NK-92 treated with Interleukin-12 subunit alpha and Interleukin-12 subunit beta, amount 100 ng/mL, for 24 hours (cell line): ENCODE results near the gene GMDS.

Experiments
- DNase-seq: peaks from one replicate; lab custom pipeline; 2025; lab: John Stamatoyannopoulos, UW

The GMDS gene

DNA sequence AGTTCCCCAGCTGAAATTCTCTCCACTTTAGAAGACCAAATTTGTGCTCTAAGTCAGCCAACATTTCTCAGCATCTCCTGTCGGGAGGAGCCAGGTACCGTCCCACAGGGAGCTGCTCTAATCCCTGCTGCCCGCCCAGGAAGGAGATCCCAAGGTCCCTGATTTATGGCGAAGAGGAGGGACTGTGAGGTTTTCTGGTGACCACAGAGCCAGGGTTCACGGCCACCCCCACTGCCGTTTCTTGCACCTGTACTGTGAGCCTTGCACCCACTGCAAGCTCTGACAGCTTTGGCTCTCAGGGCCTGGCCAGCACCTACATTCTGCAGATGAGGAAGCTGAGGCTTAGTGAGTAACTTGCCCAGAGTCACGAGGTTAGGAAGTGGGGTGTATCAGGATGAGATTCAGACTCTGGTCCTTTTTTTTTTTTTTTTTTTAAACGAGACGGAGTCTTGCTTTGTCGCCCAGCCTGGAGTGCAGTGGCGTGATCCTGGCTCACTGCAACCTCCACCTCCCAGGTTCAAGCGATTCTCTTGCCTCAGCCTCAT lies 600.8 kb downstream of the GMDS start:
- no peak for DNase-seq

DNA sequence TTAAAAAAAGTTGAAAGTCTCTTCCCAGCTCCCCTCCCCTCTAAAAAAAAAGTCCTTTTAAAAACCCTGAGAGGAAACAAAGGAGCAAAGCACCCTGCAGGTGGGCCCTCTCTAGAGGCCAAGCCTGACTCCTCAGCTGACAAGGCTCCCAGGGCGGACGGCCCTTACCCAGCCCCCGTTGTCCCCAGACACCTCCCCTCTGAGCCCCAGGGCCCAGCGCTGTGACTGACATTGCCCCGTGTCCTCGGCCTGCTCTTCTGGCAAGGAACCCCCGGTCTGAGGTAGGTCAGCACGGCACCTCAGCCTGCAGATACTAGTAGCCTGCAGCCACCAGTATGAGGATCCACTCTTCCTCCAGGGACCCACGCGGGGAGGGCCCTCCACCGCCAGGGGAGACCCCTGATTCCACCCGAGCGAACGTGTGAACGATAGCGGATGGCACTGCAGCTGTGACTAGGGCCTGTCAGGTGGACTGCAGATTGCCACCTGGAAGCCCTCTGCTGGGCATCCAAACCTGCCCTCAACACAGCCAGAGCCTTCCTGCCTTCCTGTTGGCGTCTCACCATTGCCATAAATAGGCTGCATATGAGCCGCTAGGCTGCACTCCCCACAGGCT lies 601.5 kb downstream of the GMDS start:
- DNase-seq, result no peak

DNA sequence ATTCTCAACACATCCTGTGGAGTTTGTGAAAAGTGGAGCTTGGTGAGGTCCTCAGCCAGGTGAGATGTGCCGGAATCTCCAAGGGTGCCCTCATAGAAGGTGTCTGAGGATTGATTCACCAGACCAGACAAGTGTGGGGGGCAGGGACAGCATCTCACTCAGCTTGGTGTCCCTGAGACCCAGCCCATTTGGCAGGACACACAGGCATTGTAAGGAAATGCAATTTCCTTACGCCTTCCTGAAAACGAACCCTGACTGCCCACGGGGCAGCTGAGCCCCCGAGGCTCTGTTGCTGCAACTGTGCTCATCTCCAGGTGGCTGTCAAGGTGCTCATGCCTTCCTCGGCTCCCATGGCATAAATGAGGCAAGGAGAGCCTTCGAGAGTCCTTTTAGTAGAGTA lies 602.3 kb downstream of the GMDS start:
- DNase-seq, result no peak

DNA sequence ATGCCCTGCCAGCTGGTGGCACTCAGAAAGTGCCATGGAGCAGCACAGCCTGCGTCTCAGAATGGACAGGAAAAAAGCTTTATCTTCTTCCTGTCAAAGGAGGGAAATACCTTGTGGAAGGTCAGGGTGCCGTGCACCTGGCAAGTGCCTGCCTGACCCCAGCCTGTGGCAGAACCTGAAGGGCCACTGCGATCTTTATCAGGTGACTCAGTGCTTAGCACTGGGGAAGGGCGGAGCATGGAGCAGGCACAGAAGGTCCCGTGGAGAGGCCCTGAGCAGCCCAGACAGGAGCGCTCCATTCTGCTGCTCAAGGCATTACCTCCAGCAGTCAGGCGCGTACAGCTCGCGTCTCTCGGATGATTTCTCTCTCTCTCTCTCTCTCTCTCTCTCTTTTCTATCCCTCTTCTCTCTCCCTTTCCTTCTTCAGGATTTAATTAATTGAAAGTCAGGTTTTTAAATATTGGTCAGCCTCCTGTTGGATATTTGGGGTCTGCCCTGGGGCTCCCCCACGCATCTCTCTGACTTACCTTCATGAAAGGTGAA lies 604.0 kb downstream of the GMDS start:
- DNase-seq, result no peak

DNA sequence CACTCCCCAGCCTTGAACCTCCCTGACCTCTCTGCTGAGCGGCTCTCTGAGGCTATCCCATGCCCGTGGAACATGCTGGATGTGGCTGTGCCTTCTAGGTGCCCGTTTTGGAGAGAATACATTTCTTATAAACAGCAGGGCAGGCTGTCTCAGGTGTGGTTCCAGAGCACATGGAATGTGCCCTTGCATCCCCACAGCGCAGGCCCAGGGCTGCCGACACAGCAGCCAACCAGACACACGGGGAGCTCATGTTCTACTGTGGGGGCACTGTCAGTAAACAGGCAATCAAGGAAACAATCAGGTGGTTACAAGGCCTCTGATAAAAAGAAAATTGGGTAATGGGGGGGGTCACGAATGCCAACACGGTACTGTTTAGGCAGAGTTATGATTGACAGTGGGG lies 604.9 kb downstream of the GMDS start:
- no peak for DNase-seq

DNA sequence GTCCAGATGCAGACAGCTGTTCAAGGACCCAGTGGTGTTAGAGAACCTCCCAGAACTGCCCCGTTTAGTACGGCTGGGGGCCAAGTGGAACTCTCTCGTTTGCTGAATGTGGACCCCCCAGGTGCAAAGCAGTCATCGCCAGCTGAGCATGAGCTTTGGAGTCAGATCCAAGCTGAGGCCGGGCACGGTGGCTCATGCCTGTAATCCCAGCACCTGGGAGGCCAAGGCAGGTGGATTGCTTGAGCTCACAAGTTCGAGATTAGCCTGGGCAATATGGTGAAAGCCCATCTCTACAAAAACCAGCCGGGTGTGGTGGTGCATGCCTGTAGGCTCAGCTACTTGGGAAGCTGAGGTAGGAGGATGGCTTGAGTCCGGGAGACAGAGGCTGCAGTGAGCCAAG lies 606.0 kb downstream of the GMDS start:
- DNase-seq, result no peak

DNA sequence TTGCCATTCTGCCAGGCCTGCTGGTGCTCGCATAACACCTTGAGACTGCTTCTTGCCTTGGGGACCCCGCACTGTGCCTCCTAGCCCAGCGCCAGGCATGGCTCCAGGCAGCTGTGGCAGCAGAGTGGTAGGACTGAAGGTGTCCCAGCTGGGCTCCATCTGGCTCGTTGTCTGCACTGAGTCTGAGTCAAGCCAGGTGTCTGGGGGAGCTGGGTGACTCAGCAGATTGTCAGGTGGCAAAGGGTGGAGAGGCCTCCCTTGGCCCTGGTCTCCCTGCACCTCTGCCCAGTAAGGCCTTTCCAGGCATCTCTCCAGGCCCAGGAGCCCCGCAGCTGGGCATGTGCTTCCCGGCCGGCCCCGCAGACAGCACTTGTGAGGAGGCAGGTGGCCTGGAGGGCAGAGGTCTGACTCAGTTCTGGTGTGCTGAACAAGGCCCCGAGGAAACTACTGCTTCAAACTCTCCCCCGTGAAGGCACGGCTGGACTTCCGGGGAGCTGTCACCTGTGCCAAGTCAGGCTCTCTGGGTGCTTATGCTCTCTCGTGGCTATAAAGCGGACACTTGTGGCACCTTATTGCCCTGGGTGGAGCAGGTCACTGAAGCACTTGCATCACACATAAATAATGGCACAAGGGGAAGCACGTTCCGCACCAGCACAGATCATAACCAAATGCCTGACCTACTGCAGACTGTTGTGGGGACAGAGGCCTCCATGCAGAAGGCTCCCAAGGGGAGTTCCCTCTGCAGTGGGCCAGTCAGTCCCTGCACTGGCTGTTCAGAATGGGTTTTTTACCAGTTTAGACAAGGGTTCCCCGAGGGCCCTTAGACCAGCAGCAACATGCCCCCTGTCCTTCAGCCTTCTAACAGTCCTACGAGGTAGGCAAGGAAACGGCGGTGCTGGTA lies 608.2 kb downstream of the GMDS start:
- no peak for DNase-seq

DNA sequence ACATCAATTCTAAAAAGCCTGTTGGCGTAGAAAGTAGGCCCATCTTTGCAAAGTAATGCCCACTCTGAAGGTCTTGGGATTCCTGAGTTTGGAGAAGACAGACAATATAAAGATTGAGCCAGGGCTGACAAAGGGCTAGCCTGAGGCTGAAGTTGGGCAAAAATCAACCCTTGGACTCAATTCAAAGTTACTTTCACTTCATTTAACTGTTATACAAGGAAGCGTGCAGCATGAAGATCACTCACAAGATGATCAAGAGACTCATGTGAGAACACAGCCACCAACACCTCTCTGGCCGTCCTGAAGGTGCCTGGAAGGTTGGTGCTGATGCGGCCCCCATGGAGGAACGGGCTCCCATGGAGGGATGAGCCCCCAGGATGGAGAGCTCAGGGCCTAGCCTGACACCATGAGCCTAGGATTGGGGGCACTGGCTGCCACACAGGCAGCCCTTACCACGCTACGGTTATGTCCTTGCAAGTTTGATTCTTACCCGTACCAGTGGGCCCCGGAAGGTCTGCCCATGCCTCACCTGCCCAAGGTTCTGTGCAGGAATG lies 609.1 kb downstream of the GMDS start:
- DNase-seq, result no peak

DNA sequence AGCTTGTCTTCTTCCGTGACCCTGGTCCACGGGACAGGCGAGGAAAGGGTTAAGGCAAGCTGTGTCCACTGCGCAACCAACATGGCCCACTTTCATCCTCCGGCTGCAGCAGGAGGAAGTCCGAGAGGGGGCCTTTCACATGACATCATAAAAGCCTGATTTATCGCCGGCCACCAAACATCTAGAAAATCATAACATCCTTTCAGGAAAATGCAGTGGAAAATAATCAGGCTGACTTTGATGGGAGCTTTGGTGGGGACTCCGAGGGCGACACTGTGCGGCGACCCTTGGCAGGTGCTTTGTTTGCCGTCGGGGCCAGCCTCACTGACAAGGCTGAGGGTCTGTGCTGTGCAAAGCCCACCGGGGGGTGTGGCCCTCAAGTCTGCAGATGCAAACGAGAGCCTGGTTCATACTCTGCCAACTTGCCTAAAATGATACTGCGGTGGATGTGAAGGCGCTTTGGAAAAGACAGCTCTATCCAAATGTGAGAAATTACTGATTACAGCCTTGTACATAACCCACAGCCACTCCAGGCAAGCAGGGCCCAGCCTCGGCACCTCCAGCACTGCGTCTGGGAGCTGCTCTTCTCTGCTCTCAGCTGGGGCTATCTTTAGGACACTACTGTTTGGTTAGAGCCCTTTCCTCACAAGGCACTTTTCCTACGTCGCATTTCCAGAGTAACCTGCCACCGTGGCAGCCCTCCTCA lies 609.9 kb downstream of the GMDS start:
- DNase-seq, result no peak

DNA sequence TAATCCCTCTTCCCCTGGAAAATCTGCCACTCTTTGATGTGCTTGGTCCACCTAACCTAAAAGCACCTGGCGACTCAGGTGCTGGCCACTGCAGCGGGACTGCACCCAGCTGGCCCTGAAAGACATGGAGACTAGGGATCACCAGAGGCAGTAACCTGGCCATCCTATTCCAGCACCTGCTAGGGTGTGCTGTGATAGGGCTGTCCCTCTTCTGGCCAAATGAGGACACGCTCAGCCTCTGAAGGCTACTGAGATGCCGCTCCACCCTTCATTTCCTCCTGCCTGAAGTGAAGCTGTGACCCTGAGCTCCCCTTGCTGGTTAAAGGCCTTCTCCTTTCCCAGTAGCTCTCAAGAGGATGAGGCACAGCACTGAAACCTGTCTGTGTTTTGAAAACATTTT lies 611.3 kb downstream of the GMDS start:
- no peak for DNase-seq

DNA sequence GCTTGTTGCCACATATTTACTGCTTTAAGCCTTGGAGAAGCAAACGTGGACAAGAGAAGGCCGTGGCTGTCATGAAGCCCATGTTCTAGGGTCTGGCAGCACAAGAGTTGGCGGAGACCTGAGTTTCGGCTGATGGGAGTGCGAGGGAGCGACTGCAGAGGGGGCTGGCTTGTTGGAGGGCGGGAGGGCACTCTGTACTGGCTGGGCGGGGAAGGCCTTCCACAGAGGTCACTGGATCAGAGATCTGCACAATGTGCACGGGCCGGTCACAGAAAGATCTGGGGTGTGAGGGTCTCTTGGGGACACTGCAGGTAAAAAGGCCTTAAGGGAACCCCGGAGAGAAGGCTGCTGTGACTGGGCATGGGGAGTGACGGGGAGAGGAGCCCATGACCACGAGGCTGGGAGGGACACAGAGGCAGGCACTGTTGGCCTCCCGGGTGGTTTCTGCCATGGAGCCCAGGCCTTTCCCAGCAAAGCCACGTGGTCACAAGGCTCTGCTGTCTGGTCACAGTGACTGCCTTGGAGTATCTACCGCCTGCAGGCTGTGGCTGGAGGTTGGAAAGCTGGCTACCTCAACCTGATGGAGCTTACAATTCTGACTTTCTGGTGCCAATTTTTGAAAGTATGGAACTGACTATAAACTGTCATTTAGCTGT lies 611.9 kb downstream of the GMDS start:
- DNase-seq, result no peak

DNA sequence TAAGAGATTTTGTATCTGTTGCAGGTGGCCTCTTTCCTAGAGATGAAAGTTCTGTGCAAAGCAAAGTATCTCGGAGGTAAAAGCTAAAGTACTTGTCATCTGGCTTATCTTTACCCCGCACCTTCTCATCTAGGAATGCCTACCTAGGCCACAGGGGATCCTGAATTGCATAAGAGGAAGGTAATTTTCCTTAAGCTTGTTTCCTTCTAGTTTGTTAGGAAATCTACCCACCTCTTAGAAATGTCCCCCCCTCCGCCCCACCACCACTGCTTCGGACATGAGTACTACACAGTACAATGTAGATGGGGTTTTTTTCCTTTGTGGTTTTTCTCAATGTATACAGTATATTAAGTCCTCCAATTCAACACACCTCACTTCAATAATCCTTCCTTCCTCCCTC lies 614.2 kb downstream of the GMDS start:
- DNase-seq, result no peak

DNA sequence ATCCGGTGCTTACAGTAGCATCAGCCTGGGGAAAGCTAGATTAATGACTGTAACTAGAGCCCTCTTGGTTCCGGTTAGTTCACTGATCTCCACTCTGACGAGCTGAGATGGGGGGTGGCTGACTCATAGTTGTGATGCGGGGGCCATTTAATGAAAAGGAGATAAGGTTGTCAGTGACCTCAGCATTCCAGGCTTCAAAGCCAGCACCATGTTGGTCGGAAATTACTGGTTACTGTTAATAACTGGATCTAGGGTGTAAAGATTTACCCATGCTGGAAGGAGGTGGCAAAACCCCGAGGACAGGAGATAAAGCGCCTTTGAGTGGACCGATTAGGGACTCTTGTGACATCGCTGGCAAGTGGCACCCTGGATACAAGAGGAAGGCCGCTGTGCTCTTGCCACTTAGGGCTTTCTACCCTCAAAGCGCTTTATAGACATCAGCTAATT lies 614.6 kb downstream of the GMDS start:
- DNase-seq, result no peak

DNA sequence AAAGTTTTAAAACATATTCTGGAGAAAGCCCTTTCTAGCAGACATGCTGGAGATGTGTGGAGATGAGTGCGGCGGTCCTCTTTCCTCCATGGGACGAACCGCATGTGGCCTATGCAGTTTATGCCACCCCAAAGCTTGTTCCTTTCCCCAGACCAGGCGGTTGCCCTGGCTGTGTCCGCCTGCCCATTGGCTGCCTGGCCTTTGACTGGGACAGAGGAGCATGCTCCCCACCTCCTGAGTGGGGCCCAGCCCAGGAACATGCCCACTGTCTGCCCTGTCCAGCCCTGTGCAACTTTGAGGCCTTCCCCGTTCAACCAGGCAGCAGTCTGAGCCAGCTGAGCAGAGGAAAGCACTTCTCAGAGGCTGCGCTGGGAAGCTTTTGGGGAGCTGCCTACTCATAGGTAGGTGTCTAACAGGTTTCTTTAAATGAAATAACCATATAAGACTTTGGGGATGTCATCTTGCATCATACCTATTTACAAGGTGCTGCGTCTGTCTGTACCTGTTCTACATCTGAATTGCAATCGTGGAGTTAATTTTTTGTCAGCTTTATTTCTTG lies 615.1 kb downstream of the GMDS start:
- no peak for DNase-seq

DNA sequence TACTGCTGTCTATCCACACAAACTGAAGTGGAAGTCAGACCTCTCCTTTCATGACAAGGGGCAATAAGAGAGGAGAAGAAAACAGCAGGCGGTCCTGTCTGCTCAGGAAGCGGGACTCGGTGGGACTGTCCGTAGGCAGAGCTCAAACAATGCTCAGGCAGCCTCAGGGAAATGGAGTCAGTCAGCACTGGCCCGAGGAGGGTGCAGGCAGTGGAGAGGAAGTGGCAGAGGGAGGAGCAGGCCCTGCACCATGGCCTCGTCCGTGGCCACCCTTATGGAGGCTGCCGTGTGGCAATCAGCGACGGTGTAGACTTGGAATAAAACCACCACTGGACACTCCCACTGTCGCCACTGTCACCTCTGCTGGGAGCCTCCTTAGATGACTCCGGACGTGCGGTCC lies 616.1 kb downstream of the GMDS start:
- no peak for DNase-seq

DNA sequence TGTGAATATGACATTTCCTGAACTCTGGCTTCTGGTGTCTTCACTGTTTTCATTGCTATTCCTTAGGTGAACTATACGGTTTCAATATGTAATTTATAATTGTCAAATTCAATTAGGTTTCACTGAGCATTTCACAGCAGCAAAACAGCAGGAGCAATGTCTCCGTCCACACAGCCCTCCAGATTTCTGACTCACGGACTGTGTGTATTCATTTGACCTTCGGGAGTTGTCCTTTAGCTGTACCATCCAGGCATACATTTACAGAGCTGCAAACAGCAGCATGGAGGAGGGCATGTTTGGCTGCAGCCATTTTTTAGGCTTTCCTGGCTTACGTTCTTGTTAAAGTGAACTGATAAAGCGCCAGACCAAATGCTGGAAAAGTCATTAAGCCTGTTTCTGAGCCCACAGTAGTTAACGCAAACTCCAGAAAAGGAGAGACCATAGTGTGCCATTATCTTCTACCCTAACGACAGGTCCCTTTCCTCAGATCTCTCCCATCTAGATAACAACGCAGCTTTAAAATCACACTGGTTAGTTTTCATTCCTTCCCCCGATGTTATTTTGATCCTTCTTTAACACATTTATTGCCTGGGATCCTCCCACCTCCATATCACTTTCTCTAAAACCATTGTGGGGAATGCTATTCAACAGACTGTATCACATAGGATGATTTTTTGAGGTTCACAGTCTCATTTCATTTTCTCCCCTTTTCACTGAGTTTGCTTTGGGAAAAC lies 617.4 kb downstream of the GMDS start:
- DNase-seq, result no peak

DNA sequence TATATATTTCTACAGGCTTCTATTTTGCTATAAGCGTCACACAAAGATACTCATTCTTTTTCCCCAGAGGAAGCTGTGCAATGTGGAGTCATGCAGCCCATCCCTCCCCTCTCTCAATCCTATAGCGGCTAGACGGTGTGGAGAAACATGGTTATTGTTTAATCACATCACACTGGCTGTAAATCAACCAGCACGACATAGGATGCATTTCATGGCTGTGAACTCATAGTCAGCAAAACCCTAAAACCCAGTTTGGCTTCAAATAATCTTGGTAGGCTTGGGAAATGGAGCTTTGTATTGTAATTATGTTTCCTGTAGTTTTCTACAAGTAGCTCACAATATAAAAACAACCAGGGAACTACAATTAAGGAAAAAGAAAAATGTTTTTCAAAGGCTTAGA lies 618.9 kb downstream of the GMDS start:
- DNase-seq, result no peak

DNA sequence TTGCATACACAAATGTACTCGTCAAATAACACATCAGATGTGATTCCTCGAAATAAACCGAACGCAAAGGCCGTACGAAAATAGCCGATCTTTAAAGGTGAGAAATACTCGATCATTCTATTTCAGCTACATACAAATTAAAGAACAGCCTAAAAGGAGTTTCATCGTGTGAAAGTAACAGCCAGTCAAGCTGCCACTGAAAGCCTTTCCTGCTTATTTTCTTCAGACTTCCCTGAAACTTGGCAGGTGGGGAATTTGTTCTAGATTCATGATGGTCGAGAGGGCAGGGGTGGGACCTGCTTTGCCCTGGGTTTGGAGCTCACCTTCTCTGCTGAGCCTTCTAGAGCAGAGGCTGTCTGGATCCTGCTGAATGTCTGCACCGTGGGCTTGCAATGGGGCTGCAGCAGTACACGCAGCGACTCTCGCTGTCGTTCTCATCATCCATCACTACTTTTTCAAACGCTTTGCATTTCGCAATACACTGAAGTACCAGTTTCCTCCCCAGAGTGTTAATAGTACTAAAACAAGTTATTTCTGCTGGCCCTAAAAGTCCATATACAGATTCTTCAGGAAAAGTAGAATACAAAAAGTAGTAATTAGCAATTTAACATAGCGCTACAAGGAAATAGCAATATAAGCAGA lies 619.5 kb downstream of the GMDS start:
- DNase-seq, result no peak

DNA sequence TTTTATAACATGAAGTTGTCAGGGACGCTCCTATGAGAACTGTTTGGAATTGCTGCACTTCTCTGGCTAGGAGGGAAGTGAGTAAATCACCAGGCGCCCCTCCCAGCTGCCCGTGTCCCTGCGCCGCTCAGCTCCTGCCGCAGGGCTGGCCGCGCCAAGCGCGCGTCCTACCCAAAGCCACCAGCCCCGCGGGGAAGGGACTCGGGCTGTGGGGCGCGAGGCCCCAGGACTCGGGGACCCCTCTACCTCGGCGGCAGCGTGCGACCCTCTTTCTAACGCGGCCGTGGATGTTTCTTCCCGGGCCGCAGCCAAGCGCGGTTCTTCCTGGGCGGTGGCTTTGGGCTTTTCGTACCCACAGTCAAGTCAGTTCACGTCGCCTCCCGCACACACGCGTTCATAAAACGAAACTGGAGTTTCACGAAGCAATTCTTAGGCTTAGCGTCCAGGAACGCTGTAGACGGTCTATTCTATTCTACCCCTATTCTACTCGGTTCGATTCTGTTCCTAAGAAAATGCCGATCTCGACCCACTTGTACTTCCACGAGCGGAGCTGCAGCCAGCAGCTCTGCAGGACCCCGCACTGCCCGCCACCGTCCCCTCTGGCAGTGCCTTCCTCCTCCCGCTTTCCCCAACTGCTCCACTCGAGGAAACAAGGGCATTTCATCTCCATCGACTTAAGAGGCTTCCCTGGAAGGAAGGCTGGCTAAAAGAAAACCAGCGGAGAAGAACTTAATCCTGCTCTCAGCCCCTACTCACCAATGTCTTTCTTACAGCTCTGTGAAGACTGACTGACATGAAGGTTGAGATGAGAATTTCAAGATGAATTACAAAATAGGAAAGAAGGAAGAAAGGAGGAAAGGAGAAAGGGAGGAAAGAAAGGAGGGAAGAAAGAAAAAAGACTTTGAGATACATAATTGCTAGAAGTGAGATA lies 620.3 kb downstream of the GMDS start:
- no peak for DNase-seq
